A549 (cell line): Measurements from ENCODE around the gene GPX4.

Experiments
- NPAS2 ChIP-seq: fragments of 250-450 bp; sonication (Bioruptor Pico); IDR thresholded peaks from 2 replicates; pipeline ENCODE4 v1.8.0; 2022; ENCODE audit warnings: mild to moderate bottlenecking, moderate library complexity, borderline replicate concordance
- POLR2A ChIP-seq: IDR thresholded peaks from 2 replicates; pipeline ENCODE4 v1.6.1; 2012; ENCODE audit warnings: mild to moderate bottlenecking, low read length
- SREBF2 ChIP-seq: fragments of 450-650 bp; IDR thresholded peaks from 2 replicates; pipeline ENCODE4 v1.6.1; 2014; ENCODE audit warnings: mild to moderate bottlenecking, moderate library complexity
- TF ChIP-seq, protein P1 (sequence below): fragments of >200 bp; sonication (Bioruptor Twin); formaldehyde crosslinking; IDR thresholded peaks from 3 replicates; pipeline ENCODE4 v1.5.1; 2016
- TF ChIP-seq, protein P2 (sequence below): fragments of 200-600 bp; sonication (generic); IDR thresholded peaks from 2 replicates; pipeline ENCODE4 v1.6.1; 2016; ENCODE audit warnings: antibody characterized with exemption, mild to moderate bottlenecking, moderate library complexity
- TF ChIP-seq, protein P3 (sequence below): IDR thresholded peaks from 2 replicates; pipeline ENCODE4 v1.6.1; 2012
- TF ChIP-seq, protein P4 (sequence below): fragments of 150-350 bp; IDR thresholded peaks from 2 replicates; pipeline ENCODE4 v1.6.1; 2014; ENCODE audit warnings: low read depth, mild to moderate bottlenecking, low read length

DNA sequence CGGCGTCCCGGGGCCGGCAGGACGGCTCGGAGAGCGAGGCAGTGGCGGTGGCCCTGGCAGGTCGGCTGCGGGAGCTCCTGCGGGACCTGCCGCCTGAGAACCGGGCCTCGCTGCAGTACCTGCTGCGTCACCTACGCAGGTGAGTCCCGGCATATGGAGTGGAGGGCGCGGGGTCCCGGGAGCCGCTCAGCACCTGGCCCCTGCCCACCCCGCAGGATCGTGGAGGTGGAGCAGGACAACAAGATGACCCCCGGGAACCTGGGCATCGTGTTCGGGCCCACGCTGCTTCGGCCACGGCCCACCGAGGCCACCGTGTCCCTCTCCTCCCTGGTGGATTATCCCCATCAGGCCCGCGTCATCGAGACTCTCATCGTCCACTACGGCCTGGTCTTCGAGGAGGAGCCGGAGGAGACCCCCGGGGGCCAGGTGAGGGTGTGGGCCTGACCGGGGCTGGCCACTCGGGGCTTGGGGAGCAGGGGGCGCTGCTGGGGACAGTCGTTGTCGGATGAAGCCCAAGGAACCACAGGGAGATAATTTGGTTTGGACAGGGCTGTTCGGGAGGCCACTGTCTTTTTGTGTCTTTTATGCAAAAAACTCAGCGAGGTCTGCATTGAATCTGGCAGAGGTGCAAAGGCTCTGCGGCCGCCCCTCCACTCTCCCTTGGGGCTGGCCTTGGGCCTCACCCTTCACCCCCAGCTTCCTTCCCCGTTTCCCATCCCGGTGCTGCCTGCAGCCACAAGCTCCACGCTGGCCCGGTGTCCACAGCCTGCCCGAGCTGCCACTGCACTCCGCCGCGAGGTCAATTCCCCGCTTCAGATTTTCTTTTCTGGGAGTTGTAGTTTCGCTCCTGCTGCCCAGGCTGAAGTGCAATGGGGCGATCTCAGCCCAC is 20.6 kb upstream of the GPX4 start:
- TF ChIP-seq, protein P1, sequence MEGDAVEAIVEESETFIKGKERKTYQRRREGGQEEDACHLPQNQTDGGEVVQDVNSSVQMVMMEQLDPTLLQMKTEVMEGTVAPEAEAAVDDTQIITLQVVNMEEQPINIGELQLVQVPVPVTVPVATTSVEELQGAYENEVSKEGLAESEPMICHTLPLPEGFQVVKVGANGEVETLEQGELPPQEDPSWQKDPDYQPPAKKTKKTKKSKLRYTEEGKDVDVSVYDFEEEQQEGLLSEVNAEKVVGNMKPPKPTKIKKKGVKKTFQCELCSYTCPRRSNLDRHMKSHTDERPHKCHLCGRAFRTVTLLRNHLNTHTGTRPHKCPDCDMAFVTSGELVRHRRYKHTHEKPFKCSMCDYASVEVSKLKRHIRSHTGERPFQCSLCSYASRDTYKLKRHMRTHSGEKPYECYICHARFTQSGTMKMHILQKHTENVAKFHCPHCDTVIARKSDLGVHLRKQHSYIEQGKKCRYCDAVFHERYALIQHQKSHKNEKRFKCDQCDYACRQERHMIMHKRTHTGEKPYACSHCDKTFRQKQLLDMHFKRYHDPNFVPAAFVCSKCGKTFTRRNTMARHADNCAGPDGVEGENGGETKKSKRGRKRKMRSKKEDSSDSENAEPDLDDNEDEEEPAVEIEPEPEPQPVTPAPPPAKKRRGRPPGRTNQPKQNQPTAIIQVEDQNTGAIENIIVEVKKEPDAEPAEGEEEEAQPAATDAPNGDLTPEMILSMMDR: no peak
- TF ChIP-seq, protein P2, sequence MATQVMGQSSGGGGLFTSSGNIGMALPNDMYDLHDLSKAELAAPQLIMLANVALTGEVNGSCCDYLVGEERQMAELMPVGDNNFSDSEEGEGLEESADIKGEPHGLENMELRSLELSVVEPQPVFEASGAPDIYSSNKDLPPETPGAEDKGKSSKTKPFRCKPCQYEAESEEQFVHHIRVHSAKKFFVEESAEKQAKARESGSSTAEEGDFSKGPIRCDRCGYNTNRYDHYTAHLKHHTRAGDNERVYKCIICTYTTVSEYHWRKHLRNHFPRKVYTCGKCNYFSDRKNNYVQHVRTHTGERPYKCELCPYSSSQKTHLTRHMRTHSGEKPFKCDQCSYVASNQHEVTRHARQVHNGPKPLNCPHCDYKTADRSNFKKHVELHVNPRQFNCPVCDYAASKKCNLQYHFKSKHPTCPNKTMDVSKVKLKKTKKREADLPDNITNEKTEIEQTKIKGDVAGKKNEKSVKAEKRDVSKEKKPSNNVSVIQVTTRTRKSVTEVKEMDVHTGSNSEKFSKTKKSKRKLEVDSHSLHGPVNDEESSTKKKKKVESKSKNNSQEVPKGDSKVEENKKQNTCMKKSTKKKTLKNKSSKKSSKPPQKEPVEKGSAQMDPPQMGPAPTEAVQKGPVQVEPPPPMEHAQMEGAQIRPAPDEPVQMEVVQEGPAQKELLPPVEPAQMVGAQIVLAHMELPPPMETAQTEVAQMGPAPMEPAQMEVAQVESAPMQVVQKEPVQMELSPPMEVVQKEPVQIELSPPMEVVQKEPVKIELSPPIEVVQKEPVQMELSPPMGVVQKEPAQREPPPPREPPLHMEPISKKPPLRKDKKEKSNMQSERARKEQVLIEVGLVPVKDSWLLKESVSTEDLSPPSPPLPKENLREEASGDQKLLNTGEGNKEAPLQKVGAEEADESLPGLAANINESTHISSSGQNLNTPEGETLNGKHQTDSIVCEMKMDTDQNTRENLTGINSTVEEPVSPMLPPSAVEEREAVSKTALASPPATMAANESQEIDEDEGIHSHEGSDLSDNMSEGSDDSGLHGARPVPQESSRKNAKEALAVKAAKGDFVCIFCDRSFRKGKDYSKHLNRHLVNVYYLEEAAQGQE: no peak
- TF ChIP-seq NPAS2 (no peak), POLR2A (no peak), SREBF2 (no peak)
- TF ChIP-seq, protein P3, sequence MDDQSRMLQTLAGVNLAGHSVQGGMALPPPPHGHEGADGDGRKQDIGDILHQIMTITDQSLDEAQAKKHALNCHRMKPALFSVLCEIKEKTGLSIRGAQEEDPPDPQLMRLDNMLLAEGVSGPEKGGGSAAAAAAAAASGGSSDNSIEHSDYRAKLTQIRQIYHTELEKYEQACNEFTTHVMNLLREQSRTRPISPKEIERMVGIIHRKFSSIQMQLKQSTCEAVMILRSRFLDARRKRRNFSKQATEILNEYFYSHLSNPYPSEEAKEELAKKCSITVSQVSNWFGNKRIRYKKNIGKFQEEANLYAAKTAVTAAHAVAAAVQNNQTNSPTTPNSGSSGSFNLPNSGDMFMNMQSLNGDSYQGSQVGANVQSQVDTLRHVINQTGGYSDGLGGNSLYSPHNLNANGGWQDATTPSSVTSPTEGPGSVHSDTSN: no peak
- TF ChIP-seq, protein P4, sequence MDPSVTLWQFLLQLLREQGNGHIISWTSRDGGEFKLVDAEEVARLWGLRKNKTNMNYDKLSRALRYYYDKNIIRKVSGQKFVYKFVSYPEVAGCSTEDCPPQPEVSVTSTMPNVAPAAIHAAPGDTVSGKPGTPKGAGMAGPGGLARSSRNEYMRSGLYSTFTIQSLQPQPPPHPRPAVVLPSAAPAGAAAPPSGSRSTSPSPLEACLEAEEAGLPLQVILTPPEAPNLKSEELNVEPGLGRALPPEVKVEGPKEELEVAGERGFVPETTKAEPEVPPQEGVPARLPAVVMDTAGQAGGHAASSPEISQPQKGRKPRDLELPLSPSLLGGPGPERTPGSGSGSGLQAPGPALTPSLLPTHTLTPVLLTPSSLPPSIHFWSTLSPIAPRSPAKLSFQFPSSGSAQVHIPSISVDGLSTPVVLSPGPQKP: no peak
